MM.1S (cell line): ENCODE measurements around the gene UBAC2.
"Not testable (repeated sequence)": the region's sequence is repeated elsewhere in the genome, so short reads cannot be mapped to it uniquely, and the experiment has no call there.

Source experiments
- DNase-seq: peaks from one replicate; pipeline ENCODE4 v3.0.0-alpha.2; 2015
- H2AFZ ChIP-seq: fragments of 300-600 bp; sonication (generic); 2 replicates; pipeline ENCODE4 v1.6.0; 2016; ENCODE audit warnings: antibody characterized with exemption, low read length
- H3F3A ChIP-seq: fragments of 300-600 bp; sonication (generic); 2 replicates; pipeline ENCODE4 v1.6.1; 2016; ENCODE audit warnings: mild to moderate bottlenecking, antibody characterized with exemption, low read length, moderate library complexity, mixed read lengths; ENCODE audit not compliant: insufficient read depth
- H3K27ac ChIP-seq: fragments of 300-600 bp; sonication (generic); 2 replicates; pipeline ENCODE4 v1.5.1; 2016; ENCODE audit warnings: mild to moderate bottlenecking, low read length
- H3K27me3 ChIP-seq: fragments of 300-600 bp; sonication (generic); replicated peaks from 2 replicates; pipeline ENCODE4 v1.6.0; 2016; ENCODE audit warnings: low read length; ENCODE audit not compliant: insufficient read depth
- H3K36me3 ChIP-seq: fragments of 300-600 bp; sonication (generic); replicated peaks from 2 replicates; pipeline ENCODE4 v1.6.1; 2016; ENCODE audit warnings: mild to moderate bottlenecking, low read length, mixed read lengths; ENCODE audit not compliant: insufficient read depth
- H3K4me1 ChIP-seq: fragments of 300-600 bp; sonication (generic); 2 replicates; pipeline ENCODE4 v1.6.1; 2016; ENCODE audit warnings: low read length, mixed read lengths
- H3K4me2 ChIP-seq: fragments of 300-600 bp; sonication (generic); 2 replicates; pipeline ENCODE4 v1.6.0; 2016; ENCODE audit warnings: low read depth, low read length
- H3K4me3 ChIP-seq: fragments of 300-600 bp; sonication (generic); 2 replicates; pipeline ENCODE4 v1.5.1; 2016; ENCODE audit warnings: low read length, mixed read lengths
- H3K79me2 ChIP-seq: fragments of 300-600 bp; sonication (generic); 2 replicates; pipeline ENCODE4 v1.6.1; 2016; ENCODE audit warnings: mixed run types, low read length, mixed read lengths
- H3K9ac ChIP-seq: fragments of 300-600 bp; sonication (generic); 2 replicates; pipeline ENCODE4 v1.6.1; 2016; ENCODE audit warnings: low read length, mixed read lengths
- H3K9me2 ChIP-seq: fragments of 300-600 bp; sonication (generic); replicated peaks from 2 replicates; pipeline ENCODE4 v1.6.1; 2016; ENCODE audit warnings: mild to moderate bottlenecking, low read length, mixed read lengths; ENCODE audit not compliant: insufficient read depth
- H3K9me3 ChIP-seq: fragments of 300-600 bp; sonication (generic); replicated peaks from 2 replicates; pipeline ENCODE4 v1.6.1; 2016; ENCODE audit warnings: mild to moderate bottlenecking, low read length, mixed read lengths; ENCODE audit not compliant: insufficient read depth
- H4K20me1 ChIP-seq: fragments of 300-600 bp; sonication (generic); 2 replicates; pipeline ENCODE4 v1.6.1; 2016; ENCODE audit warnings: mild to moderate bottlenecking, low read length, moderate library complexity, mixed read lengths; ENCODE audit not compliant: insufficient read depth
- CTCF ChIP-seq: fragments of 300-600 bp; sonication (generic); IDR thresholded peaks from 2 replicates; pipeline ENCODE4 v1.5.1; 2016; ENCODE audit warnings: antibody characterized with exemption, low read length, mixed read lengths
- EZH2 ChIP-seq: fragments of 300-600 bp; sonication (generic); optimal IDR thresholded peaks from 2 replicates; pipeline ENCODE3; 2017; ENCODE audit warnings: low read depth, mild to moderate bottlenecking, antibody characterized with exemption, low read length, mixed read lengths
- EZH2phosphoT487 ChIP-seq: fragments of 300-600 bp; sonication (generic); IDR thresholded peaks from 2 replicates; pipeline ENCODE4 v1.6.1; 2018; ENCODE audit warnings: antibody characterized with exemption, low read length

The UBAC2 gene

GRCh38 chr13:99208185-99208584, 7.5 kb downstream of the UBAC2 start:
- no peak overlapping the region for H3K27ac ChIP-seq
- peaks cover 52% of the 10 kb centered on the region for H4K20me1 ChIP-seq
- H3K79me2 ChIP-seq: peaks cover 58% of the 10 kb centered on the region
- H3K9me3 ChIP-seq: no peaks in the 10 kb centered on the region
- H3K9ac ChIP-seq: no peak overlapping the region
- TF ChIP-seq EZH2: no peak
- TF ChIP-seq CTCF: no peak
- TF ChIP-seq EZH2phosphoT487: no peak
- H3K36me3 ChIP-seq: no peaks in the 10 kb centered on the region
- H3F3A ChIP-seq: peaks cover 6% of the 10 kb centered on the region; the same call in 1 of the 2 replicates
- no peaks in the 10 kb centered on the region for H3K9me2 ChIP-seq
- H3K27me3 ChIP-seq: peaks cover 39% of the 10 kb centered on the region
- no peak for DNase-seq
- H3K4me3 ChIP-seq: no peak overlapping the region
- H3K4me2 ChIP-seq: no peak overlapping the region
- H2AFZ ChIP-seq: no peak overlapping the region
- peaks cover 18% of the 10 kb centered on the region for H3K4me1 ChIP-seq

DNA sequence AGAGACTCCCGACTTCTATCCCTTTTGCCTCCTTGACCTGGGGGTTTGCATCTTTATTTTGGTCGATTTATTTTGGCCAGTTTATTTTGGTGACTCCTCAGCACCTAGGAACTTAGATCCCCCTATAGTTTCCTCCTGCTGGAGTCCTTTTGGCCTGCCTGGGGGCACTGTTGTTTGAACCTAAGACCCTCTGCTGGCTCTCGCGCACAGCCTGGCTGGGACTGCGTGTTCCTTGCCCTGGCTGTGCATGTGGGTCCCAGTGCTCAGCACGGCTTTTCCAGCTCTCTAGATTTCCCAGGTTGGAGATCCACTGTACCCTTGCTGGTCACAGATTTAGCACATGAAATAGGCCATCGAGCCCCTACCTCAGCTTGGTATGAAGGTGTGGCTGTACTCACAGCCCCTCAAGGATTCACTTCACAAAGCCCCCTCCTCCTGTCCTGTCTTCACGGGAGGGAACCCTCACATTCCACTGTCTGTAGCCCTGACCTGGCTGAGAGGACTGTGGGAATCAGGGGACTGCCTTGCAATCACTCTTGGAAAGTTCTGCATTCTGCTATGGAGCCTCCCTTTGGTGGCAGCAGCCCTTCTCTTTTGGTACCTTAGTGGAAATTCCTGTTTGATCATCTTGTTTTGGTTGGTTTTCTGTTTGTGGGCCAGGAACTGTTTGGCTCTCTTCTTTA, 8.3 kb downstream of the UBAC2 start:
- Histone ChIP-seq H3K4me3 (no peak overlapping the region), H3K79me2 (peaks cover 52% of the 10 kb centered on the region), H3K36me3 (no peaks in the 10 kb centered on the region), H3K4me1 (peaks cover 12% of the 10 kb centered on the region), H2AFZ (no peak overlapping the region), H3K27ac (no peak overlapping the region), H4K20me1 (peaks cover 44% of the 10 kb centered on the region), H3F3A (peaks cover 6% of the 10 kb centered on the region; the same call in 1 of the 2 replicates), H3K9me3 (no peaks in the 10 kb centered on the region), H3K9ac (no peak overlapping the region), H3K9me2 (no peaks in the 10 kb centered on the region), H3K27me3 (peaks cover 31% of the 10 kb centered on the region), H3K4me2 (no peak overlapping the region)
- no peak for DNase-seq
- TF ChIP-seq EZH2 (no peak), CTCF (no peak), EZH2phosphoT487 (no peak)

DNA sequence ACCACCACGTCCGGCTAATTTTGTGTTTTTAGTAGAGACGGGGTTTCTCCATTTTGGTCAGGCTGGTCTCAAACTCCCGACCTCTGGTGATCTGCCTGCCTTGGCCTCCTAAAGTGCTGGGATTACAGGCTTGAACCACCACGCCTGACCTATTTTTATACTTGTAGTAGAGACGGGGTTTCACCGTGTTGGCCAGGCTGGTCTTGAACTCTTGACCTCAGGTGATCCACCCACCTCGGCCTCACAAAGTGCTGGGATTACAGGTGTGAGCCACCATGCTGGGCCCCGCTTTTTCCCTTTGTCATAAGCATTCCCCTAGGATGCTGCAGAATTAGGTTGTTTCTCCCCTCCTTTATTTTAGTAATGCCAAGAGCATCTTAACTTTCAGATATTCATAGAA, 10.0 kb downstream of the UBAC2 start:
- Histone ChIP-seq H4K20me1 (peaks cover 30% of the 10 kb centered on the region), H3K27me3 (peaks cover 24% of the 10 kb centered on the region), H3K79me2 (peaks cover 47% of the 10 kb centered on the region)
- H3K9me3 ChIP-seq, H3K9me2 ChIP-seq, H3K4me3 ChIP-seq, H3K4me2 ChIP-seq, H3F3A ChIP-seq, H3K27ac ChIP-seq, DNase-seq, H2AFZ ChIP-seq, H3K4me1 ChIP-seq, H3K9ac ChIP-seq, H3K36me3 ChIP-seq: not testable (repeated sequence)

DNA sequence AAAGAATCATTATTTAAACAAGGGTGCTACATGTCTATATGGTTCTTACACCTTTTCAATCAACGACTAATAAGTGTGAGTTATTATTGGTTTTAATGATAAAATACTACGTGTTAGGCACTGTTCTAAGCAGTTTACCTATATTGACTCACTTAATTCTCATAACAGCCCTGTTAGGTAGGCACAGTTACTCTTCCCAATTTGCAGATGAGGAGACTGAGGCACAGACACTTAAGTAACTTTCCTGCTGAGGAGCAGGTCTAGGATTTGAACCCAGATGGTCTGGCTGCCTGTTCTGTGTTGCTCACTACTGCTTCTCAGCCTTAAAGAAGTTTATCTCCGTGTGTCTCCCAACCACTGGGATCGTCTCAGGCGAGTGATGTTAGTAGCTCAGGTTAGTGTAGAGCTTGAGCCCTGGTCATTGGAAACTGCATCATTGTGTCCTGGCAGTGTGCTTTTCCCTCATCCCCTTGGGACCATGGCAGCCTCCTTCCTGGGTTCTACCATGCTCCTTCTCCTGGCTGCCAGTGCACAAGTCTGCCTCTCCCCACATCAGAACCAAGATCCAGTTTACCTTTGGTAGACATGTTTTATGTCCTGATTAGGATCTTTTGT, 10.9 kb downstream of the UBAC2 start:
- H3K79me2 ChIP-seq: peaks cover 38% of the 10 kb centered on the region

More for the DNA sequence above, 10.9 kb downstream of the UBAC2 start:
- Histone ChIP-seq H3K4me2 (no peak overlapping the region), H2AFZ (no peak overlapping the region), H3K27me3 (peaks cover 15% of the 10 kb centered on the region), H3F3A (no peaks in the 10 kb centered on the region), H3K4me1 (no peaks in the 10 kb centered on the region), H3K9me3 (no peaks in the 10 kb centered on the region), H3K4me3 (no peak overlapping the region), H3K9me2 (no peaks in the 10 kb centered on the region), H3K27ac (no peak overlapping the region), H4K20me1 (peaks cover 22% of the 10 kb centered on the region), H3K36me3 (no peaks in the 10 kb centered on the region), H3K9ac (no peak overlapping the region)
- TF ChIP-seq CTCF (no peak), EZH2phosphoT487 (no peak)
- no peak for DNase-seq
